Gastroesophageal sphincter (tissue), 4 donors: ENCODE results near the gene C2orf69. TPM values are rescaled to one million over a fixed set of nuclear protein-coding genes. Genes with fewer than 3 reads are reported as not detected.

Experiments
- ATAC-seq: fragments of 150-250 bp; one replicate; pipeline ENCODE4 v1.9.1; 2016; ENCODE audit warnings: mild to moderate bottlenecking, moderate library complexity
- H3K27ac ChIP-seq, 4 donors: fragments of 200-600 bp; sonication (generic) in 3 of 4; 1 replicate in 3 of 4; 2 replicates in 1 of 4; pipeline ENCODE4 v1.5.1; 2016 to 2019
- H3K27me3 ChIP-seq: fragments of 200-600 bp; sonication (generic); one replicate; pipeline ENCODE4 v1.5.1; 2019
- H3K36me3 ChIP-seq, 2 donors: fragments of 200-600 bp; sonication (generic); one replicate each; pipeline ENCODE4 v1.5.1; 2019; ENCODE audit warnings: control low read depth in 1 of 2
- H3K4me1 ChIP-seq, 3 donors: fragments of 200-600 bp; sonication (generic); 1 replicate in 2 of 3; 2 replicates in 1 of 3; pipeline ENCODE4 v1.5.1; 2016 to 2019; ENCODE audit warnings: control low read depth in 2 of 3
- H3K4me3 ChIP-seq, 2 donors: fragments of 200-600 bp; sonication (generic); one replicate each; pipeline ENCODE4 v1.5.1; 2019; ENCODE audit warnings: mild to moderate bottlenecking in 1 of 2, moderate library complexity in 1 of 2
- H3K9me3 ChIP-seq, 3 donors: fragments of 200-600 bp; sonication (generic); one replicate each; pipeline ENCODE4 v1.5.1; 2017 to 2019; ENCODE audit warnings: control low read depth in 2 of 3
- CTCF ChIP-seq, 4 experiments: fragments of 200-600 bp in 2 of 4; fragments of 450-650 bp in 2 of 4; sonication (generic) in 1 of 4; IDR thresholded peaks; one replicate each; pipeline ENCODE4 v1.5.1; 2017 to 2019; ENCODE audit warnings: antibody characterized with exemption in 4 of 4, mild to moderate bottlenecking in 2 of 4, moderate library complexity in 2 of 4
- EP300 ChIP-seq: sonication (generic); formaldehyde crosslinking; IDR thresholded peaks from one replicate; pipeline ENCODE4 v1.6.1; 2017; ENCODE audit warnings: antibody characterized with exemption, mild to moderate bottlenecking
- POLR2A ChIP-seq, 2 donors: fragments of 450-650 bp; IDR thresholded peaks; one replicate each; pipeline ENCODE4 v1.6.1; 2017; ENCODE audit warnings: antibody characterized with exemption in 2 of 2, mild to moderate bottlenecking in 2 of 2, moderate library complexity in 1 of 2
- POLR2AphosphoS5 ChIP-seq: sonication (generic); formaldehyde crosslinking; IDR thresholded peaks from one replicate; pipeline ENCODE4 v1.6.1; 2017; ENCODE audit warnings: antibody characterized with exemption
- WGBS, 2 donors: methylation state at CpG; one replicate each; pipeline ENCODE4 v1.1.5; 2018; ENCODE audit warnings: low coverage in 1 of 2; 5-methylcytosine and 5-hydroxymethylcytosine counted together
- total RNA-seq, 4 donors: library from RNA; depleted of rRNA; stranded (reverse); fragments of >200 nt; gene quantifications; one replicate each; pipeline ENCODE4 v1.1.0, GENCODE V29; 2016

C2orf69 gene
- total RNA-seq, 4 donors from 2014 or later: 10.9 to 13.6 (median 12.5) TPM

GRCh38 chr2:199958014-199958413 lies 46.9 kb downstream of the C2orf69 start:
- H3K27me3 ChIP-seq: no peaks in the 10 kb centered on the region
- no peak overlapping the region for H3K27ac ChIP-seq
- H3K9me3 ChIP-seq: no peaks in the 10 kb centered on the region
- 72 to 78% methylated on average over 4 of the region's 4 CpGs for WGBS, 2 donors
- H3K4me1 ChIP-seq: peaks cover 0 to 45% (median 24%) of the 10 kb centered on the region in 3 donors
- ATAC-seq: no peak
- peaks cover 0 to 54% of the 10 kb centered on the region in 2 donors for H3K36me3 ChIP-seq
- TF ChIP-seq CTCF (IDR thresholded peaks at IDR 0.05) (no peak), POLR2A (IDR thresholded peaks at IDR 0.05) (no peak)
- no peak overlapping the region for H3K4me3 ChIP-seq

DNA sequence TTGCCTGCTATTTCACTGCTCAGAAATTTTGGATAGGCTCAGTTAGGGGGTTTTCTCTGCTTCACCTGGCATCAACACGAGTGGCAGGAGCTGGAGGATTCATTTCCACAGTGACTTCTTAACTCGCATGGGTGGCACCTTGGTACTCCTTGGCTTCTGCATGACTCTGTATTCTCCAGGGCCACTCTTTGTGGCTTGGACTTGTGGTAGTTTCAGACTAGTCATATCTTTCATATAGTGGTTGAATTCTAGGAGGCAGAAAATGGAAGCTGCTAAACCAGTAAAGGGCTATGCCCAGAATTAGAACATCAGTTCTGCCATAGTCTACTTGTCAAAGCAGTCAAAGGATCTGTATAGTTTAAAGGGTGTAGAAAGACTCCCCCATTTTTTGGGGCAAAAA lies 51.1 kb downstream of the C2orf69 start:
- TF ChIP-seq POLR2AphosphoS5 (no peak), EP300 (no peak), CTCF (IDR thresholded peaks at IDR 0.05) (no peak), POLR2A (IDR thresholded peaks at IDR 0.05) (no peak)
- Histone ChIP-seq H3K9me3 (no peaks in the 10 kb centered on the region), H3K36me3 (peaks cover 0 to 96% of the 10 kb centered on the region in 2 donors), H3K4me3 (no peak overlapping the region), H3K27ac (no peak overlapping the region), H3K27me3 (no peaks in the 10 kb centered on the region), H3K4me1 (peaks cover 0 to 13% (median 6%) of the 10 kb centered on the region in 3 donors)
- WGBS, 2 donors: 71 to 88% methylated on average over 1 to 2 of the region's 2 CpGs
- no peak for ATAC-seq

GRCh38 chr2:199966405-199966804 lies 55.3 kb downstream of the C2orf69 start:
- Histone ChIP-seq H3K27ac (no peak overlapping the region), H3K4me1 (no peaks in the 10 kb centered on the region), H3K9me3 (no peaks in the 10 kb centered on the region), H3K36me3 (peaks cover 0 to 80% of the 10 kb centered on the region in 2 donors), H3K27me3 (no peaks in the 10 kb centered on the region), H3K4me3 (no peak overlapping the region)
- 67 to 78% methylated on average over 2 of the region's 2 CpGs for WGBS, 2 donors
- TF ChIP-seq POLR2AphosphoS5: no peak
- no peak for TF ChIP-seq CTCF (IDR thresholded peaks at IDR 0.05)
- no peak for TF ChIP-seq POLR2A (IDR thresholded peaks at IDR 0.05)
- TF ChIP-seq EP300: no peak
- no peak for ATAC-seq

DNA sequence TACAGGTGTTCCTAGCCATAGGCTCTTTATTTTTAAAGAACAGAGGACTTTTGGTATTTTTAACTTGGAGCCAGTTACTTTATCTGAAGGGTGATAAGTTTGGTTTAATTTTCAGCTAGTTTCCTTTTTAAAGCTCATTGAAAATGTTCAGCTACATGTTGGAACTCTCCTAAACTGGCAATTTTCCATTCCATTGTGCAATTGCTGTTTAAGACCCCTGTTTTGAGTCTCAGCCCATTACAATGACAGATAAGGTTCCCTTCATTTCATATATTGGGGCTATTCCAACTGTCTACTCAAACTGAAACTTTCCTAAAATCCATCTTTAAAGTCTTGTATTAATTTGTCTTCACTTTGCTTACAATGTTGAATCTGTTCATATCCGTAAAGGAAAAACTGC lies 55.9 kb downstream of the C2orf69 start:
- Histone ChIP-seq H3K27me3 (no peaks in the 10 kb centered on the region), H3K4me3 (no peak overlapping the region), H3K4me1 (no peaks in the 10 kb centered on the region), H3K27ac (no peak overlapping the region), H3K36me3 (peaks cover 0 to 74% of the 10 kb centered on the region in 2 donors), H3K9me3 (no peaks in the 10 kb centered on the region)
- WGBS, 2 donors: 58 to 71% methylated on average over 1 of the region's 1 CpG
- no peak for ATAC-seq
- TF ChIP-seq CTCF (IDR thresholded peaks at IDR 0.05): no peak
- TF ChIP-seq POLR2AphosphoS5: no peak
- TF ChIP-seq POLR2A (IDR thresholded peaks at IDR 0.05): no peak
- TF ChIP-seq EP300: no peak

DNA sequence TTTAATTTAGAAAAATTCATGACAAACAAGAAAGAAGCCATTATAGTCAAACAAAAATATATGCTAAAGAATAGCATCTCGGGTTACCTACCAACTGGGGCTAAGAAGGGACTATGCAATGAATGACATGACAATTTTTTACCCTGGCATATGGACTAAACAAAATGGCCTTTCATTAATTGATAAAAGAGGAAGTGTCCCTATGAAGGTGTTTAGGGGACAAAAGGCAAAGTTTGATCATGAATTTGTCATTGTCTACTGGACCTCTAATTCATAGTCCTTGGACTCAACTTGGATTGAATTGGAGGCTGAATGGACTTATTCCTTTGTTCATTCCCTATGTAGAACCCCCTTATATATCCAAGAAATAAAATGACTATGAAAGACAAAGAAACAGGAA lies 57.0 kb downstream of the C2orf69 start:
- no peak overlapping the region for H3K4me3 ChIP-seq
- WGBS, 2 donors: 82 to 93% methylated on average over 1 of the region's 1 CpG
- TF ChIP-seq POLR2AphosphoS5: no peak
- no peak for TF ChIP-seq EP300
- TF ChIP-seq CTCF (IDR thresholded peaks at IDR 0.05): no peak
- no peak for TF ChIP-seq POLR2A (IDR thresholded peaks at IDR 0.05)

More for the DNA sequence above, 57.0 kb downstream of the C2orf69 start:
- Histone ChIP-seq H3K36me3 (peaks cover 0 to 63% of the 10 kb centered on the region in 2 donors), H3K4me1 (no peaks in the 10 kb centered on the region), H3K27ac (no peak overlapping the region), H3K27me3 (no peaks in the 10 kb centered on the region), H3K9me3 (no peaks in the 10 kb centered on the region)
- ATAC-seq: no peak
